HCT116 (cell line): ENCODE measurements around the gene WSCD2.

ENCODE experiments used
- CTCF ChIP-seq, 3 experiments: fragments of 200-600 bp in 1 of 3; sonication (generic) in 1 of 3; IDR thresholded peaks in 2 of 3; conservative IDR thresholded peaks in 1 of 3; 2 replicates each; pipeline ENCODE4 v1.5.1; 2012 to 2017; ENCODE audit warnings: low read depth in 2 of 3, low read length in 2 of 3, antibody characterized with exemption in 1 of 3, borderline replicate concordance in 1 of 3, control low read depth in 1 of 3, mild to moderate bottlenecking in 1 of 3, mixed read lengths in 1 of 3, mixed run types in 1 of 3, moderate library complexity in 1 of 3; ENCODE audit not compliant: insufficient read depth in 1 of 3
- SIN3A ChIP-seq: IDR thresholded peaks from 2 replicates; pipeline ENCODE4 v1.6.1; 2012; ENCODE audit warnings: low read depth

- no peak for TF ChIP-seq CTCF (IDR thresholded peaks at IDR 0.05 in 2 of 3, conservative IDR thresholded peaks at IDR 0.05 in 1 of 3; ENCODE audit: borderline replicate concordance in 1 of 3, insufficient read depth in 1 of 3, low read depth in 2 of 3, low read length in 2 of 3)
- TF ChIP-seq SIN3A: no peak
Measured at GRCh38 chr12:108297424-108297823, 168.3 kb downstream of the WSCD2 start.
